PFSK-1 (cell line): ENCODE data around the gene ZBED5.

Source experiments
- FOXP2 ChIP-seq: optimal IDR thresholded peaks from 2 replicates; pipeline ENCODE3; 2011; ENCODE audit warnings: borderline replicate concordance, control low read depth, inconsistent platforms; ENCODE audit not compliant: insufficient read depth; ENCODE audit errors: extremely low read length, extremely low read depth
- POLR2AphosphoS5 ChIP-seq: IDR thresholded peaks from 2 replicates; pipeline ENCODE4 v1.6.1; 2012; ENCODE audit warnings: low read depth, mild to moderate bottlenecking, control low read depth, low read length, moderate library complexity
- REST ChIP-seq, 2 experiments: IDR thresholded peaks; 2 replicates each; pipeline versions ENCODE4 v1.6.1 to v1.8.0; 2011 to 2012; ENCODE audit warnings: low read depth in 2 of 2, low read length in 2 of 2, control low read depth in 1 of 2, inconsistent platforms in 1 of 2, mild to moderate bottlenecking in 1 of 2, moderate library complexity in 1 of 2; ENCODE audit not compliant: insufficient read depth in 1 of 2
- SIN3A ChIP-seq: IDR thresholded peaks from 2 replicates; pipeline ENCODE4 v1.6.1; 2012; ENCODE audit warnings: mild to moderate bottlenecking, low read length, moderate library complexity, borderline replicate concordance; ENCODE audit not compliant: insufficient read depth
- TAF1 ChIP-seq: IDR thresholded peaks from 2 replicates; pipeline ENCODE4 v1.6.1; 2012; ENCODE audit warnings: low read length, control low read depth, borderline replicate concordance; ENCODE audit not compliant: insufficient read depth

GRCh38 chr11:10823152-10823579 lies 34.7 kb downstream of the ZBED5 start:
- TF ChIP-seq REST (IDR thresholded peaks at IDR 0.05; ENCODE audit: insufficient read depth in 1 of 2, low read depth in 2 of 2, low read length in 2 of 2) (no peak), POLR2AphosphoS5 (no peak), SIN3A (no peak), FOXP2 (no peak), TAF1 (no peak)
